Spleen (tissue), 11 donors: ENCODE measurements around the gene SLC28A3. TPM values are rescaled to one million over a fixed set of nuclear protein-coding genes. Genes with fewer than 3 reads are reported as not detected.

Source experiments
- DNase-seq: peaks from one replicate; pipeline ENCODE4 v3.0.0-alpha.2; 2020
- H3K27ac ChIP-seq, 8 donors: fragments of 200-600 bp; sonication (generic) in 7 of 8; 1 replicate in 4 of 8; 2 replicates in 4 of 8; pipeline versions ENCODE4 v1.5.0 to v1.8.0; 2016 to 2021; ENCODE audit warnings: inconsistent platforms in 4 of 8, mild to moderate bottlenecking in 4 of 8, moderate library complexity in 1 of 8
- H3K27me3 ChIP-seq, 7 donors: fragments of 200-600 bp; sonication (generic) in 6 of 7; replicated peaks in 1 of 7; 1 replicate in 4 of 7; 2 replicates in 3 of 7; pipeline versions ENCODE4 v1.5.0 to v1.8.0; 2016 to 2021; ENCODE audit warnings: inconsistent platforms in 3 of 7, mild to moderate bottlenecking in 1 of 7
- H3K36me3 ChIP-seq, 6 donors: fragments of 200-600 bp; sonication (generic) in 5 of 6; 1 replicate in 4 of 6; 2 replicates in 2 of 6; pipeline versions ENCODE4 v1.5.0 to v1.8.0; 2016 to 2021; ENCODE audit warnings: inconsistent platforms in 2 of 6
- H3K4me1 ChIP-seq, 6 donors: fragments of 200-600 bp; sonication (generic) in 5 of 6; 1 replicate in 3 of 6; 2 replicates in 3 of 6; pipeline versions ENCODE4 v1.5.0 to v1.8.0; 2016 to 2021; ENCODE audit warnings: inconsistent platforms in 3 of 6
- H3K4me3 ChIP-seq, 8 donors: fragments of 200-600 bp; sonication (generic) in 7 of 8; 1 replicate in 4 of 8; 2 replicates in 4 of 8; pipeline versions ENCODE4 v1.5.0 to v1.8.0; 2016 to 2021; ENCODE audit warnings: inconsistent platforms in 4 of 8, mild to moderate bottlenecking in 4 of 8, moderate library complexity in 2 of 8
- H3K9me3 ChIP-seq, 8 donors: fragments of 200-600 bp; sonication (generic) in 7 of 8; 1 replicate in 4 of 8; 2 replicates in 4 of 8; pipeline versions ENCODE4 v1.5.0 to v1.8.0; 2016 to 2021; ENCODE audit warnings: inconsistent platforms in 4 of 8
- CTCF ChIP-seq, 11 experiments: fragments of 200-600 bp in 7 of 11; fragments of 450-650 bp in 4 of 11; sonication (generic) in 4 of 11; IDR thresholded peaks in 8 of 11; conservative IDR thresholded peaks in 3 of 11; 1 replicate in 7 of 11; 2 replicates in 4 of 11; pipeline versions ENCODE4 v1.4.0 to v1.8.0; 2016 to 2021; ENCODE audit warnings: antibody characterized with exemption in 11 of 11, inconsistent platforms in 4 of 11, mild to moderate bottlenecking in 1 of 11
- POLR2A ChIP-seq, 3 donors: fragments of 450-650 bp; IDR thresholded peaks; one replicate each; pipeline ENCODE4 v1.5.1; 2017; ENCODE audit warnings: antibody characterized with exemption in 3 of 3, mild to moderate bottlenecking in 1 of 3
- POLR2AphosphoS5 ChIP-seq, 3 donors: sonication (generic); formaldehyde crosslinking; IDR thresholded peaks; one replicate each; pipeline ENCODE4 v1.5.1; 2017; ENCODE audit warnings: antibody characterized with exemption in 3 of 3
- WGBS, 5 donors: extraction: QIAGEN DNeasy Blood & Tissue Kit in 3 of 5; methylation state at CpG; one replicate each; pipeline versions ENCODE4 v1.1.5 to v1.1.7; 2013 to 2018; 5-methylcytosine and 5-hydroxymethylcytosine counted together
- intact Hi-C: fragments of 100-400 bp; cut with DNase I; formaldehyde crosslinking; loops from one replicate; pipeline ENCODE4 v1.15.0; 2023; ENCODE audit warnings: low total_unique reads
- polyA plus RNA-seq, 3 donors: library from polyadenylated mRNA; stranded (reverse); fragments of 200-250 nt; gene quantifications; one replicate each; pipeline ENCODE4 v1.2.1, GENCODE V29; 2013
- total RNA-seq, 7 donors: library from RNA; depleted of rRNA in 3 of 7; stranded (reverse); fragments of >200 nt in 3 of 7; fragmentation: NEBNext Ultra II Directional in 4 of 7; extraction: Animal tissue kit (Norgen Biotek cat#: 25700) in 4 of 7; gene quantifications; one replicate each; pipeline versions ENCODE4 v1.1.0 to v1.2.1, GENCODE V29; 2016 to 2021
- donor health status: healthy with polysubstance abuse.
- donor health status: DM: no; HTN: no; CAD: no; lungs with moderate emphysema.
- donor health status: DM: no; HTN: no; CAD: no.
- donor health status: Bipolar disorder and iron deficiency.
- donor health status: healthy.
- donor health status: DM: no; HTN: no; CAD: no.
- donor health status: DM: yes; HTN: yes; CAD: no.

SLC28A3 gene
- total and polyA plus RNA-seq, 10 donors, result 0.06 to 1.2 (median 0.57) TPM; not detected in 1

GRCh38 chr9:84343111-84343521 is 2.6 kb upstream of the SLC28A3 start:
- peaks cover 0 to 6% (median 0%) of the 10 kb centered on the region in 7 donors for H3K27me3 ChIP-seq
- intact Hi-C loops, result no loop called here
- no peak for DNase-seq
- WGBS, 5 donors, result 81 to 90% (median 87%) methylated on average over 6 of the region's 6 CpGs
- no peak for TF ChIP-seq CTCF (IDR thresholded peaks at IDR 0.05 in 8 of 11, conservative IDR thresholded peaks at IDR 0.05 in 3 of 11)
- no peak for TF ChIP-seq POLR2AphosphoS5 (IDR thresholded peaks at IDR 0.05)
- no peak for TF ChIP-seq POLR2A (IDR thresholded peaks at IDR 0.05)
- H3K36me3 ChIP-seq, result no peaks in the 10 kb centered on the region
- H3K9me3 ChIP-seq, result no peaks in the 10 kb centered on the region
- H3K4me3 ChIP-seq, result no peak overlapping the region
- H3K4me1 ChIP-seq, result no peaks in the 10 kb centered on the region
- H3K27ac ChIP-seq, result no peak overlapping the region

GRCh38 chr9:84339962-84340361 is 596 bp downstream of the SLC28A3 start:
- Histone ChIP-seq H3K9me3 (no peaks in the 10 kb centered on the region), H3K27ac (no peak overlapping the region), H3K27me3 (no peaks in the 10 kb centered on the region), H3K36me3 (no peaks in the 10 kb centered on the region), H3K4me3 (no peak overlapping the region), H3K4me1 (no peaks in the 10 kb centered on the region)
- DNase-seq, result no peak
- WGBS, 5 donors, result 69 to 83% (median 79%) methylated on average over 4 of the region's 4 CpGs
- intact Hi-C loops, result no loop called here
- no peak for TF ChIP-seq CTCF (IDR thresholded peaks at IDR 0.05 in 8 of 11, conservative IDR thresholded peaks at IDR 0.05 in 3 of 11)
- no peak for TF ChIP-seq POLR2A (IDR thresholded peaks at IDR 0.05)
- no peak for TF ChIP-seq POLR2AphosphoS5 (IDR thresholded peaks at IDR 0.05)

- Histone ChIP-seq H3K27me3 (no peaks in the 10 kb centered on the region), H3K9me3 (no peaks in the 10 kb centered on the region), H3K27ac (no peak overlapping the region), H3K36me3 (no peaks in the 10 kb centered on the region), H3K4me3 (no peak overlapping the region), H3K4me1 (no peaks in the 10 kb centered on the region)
- no peak for TF ChIP-seq POLR2A (IDR thresholded peaks at IDR 0.05)
- TF ChIP-seq POLR2AphosphoS5 (IDR thresholded peaks at IDR 0.05), result no peak
- no peak for TF ChIP-seq CTCF (IDR thresholded peaks at IDR 0.05 in 8 of 11, conservative IDR thresholded peaks at IDR 0.05 in 3 of 11)
- 91 to 98% (median 96%) methylated on average over 3 of the region's 3 CpGs for WGBS, 5 donors
- intact Hi-C loops, result no loop called here
- no peak for DNase-seq
These were observed 1.1 kb downstream of the SLC28A3 start for GRCh38 chr9:84339503-84339902.

- TF ChIP-seq POLR2AphosphoS5 (IDR thresholded peaks at IDR 0.05) (no peak), POLR2A (IDR thresholded peaks at IDR 0.05) (no peak), CTCF (IDR thresholded peaks at IDR 0.05 in 8 of 11, conservative IDR thresholded peaks at IDR 0.05 in 3 of 11) (no peak)
- no peaks in the 10 kb centered on the region for H3K36me3 ChIP-seq
- DNase-seq, result no peak
- H3K4me1 ChIP-seq, result no peaks in the 10 kb centered on the region
- no peaks in the 10 kb centered on the region for H3K27me3 ChIP-seq
- no peak overlapping the region for H3K4me3 ChIP-seq
- H3K9me3 ChIP-seq, result no peaks in the 10 kb centered on the region
- no peak overlapping the region for H3K27ac ChIP-seq
- 86 to 90% (median 89%) methylated on average over 4 of the region's 4 CpGs for WGBS, 5 donors
- intact Hi-C loops, result no loop called here
These were observed 1.8 kb downstream of the SLC28A3 start for GRCh38 chr9:84338792-84339191.
